ENCODE measurements around the gene ZNF618. TPM values are rescaled to one million over a fixed set of nuclear protein-coding genes. Genes with fewer than 3 reads are reported as not detected.

Gene ZNF618
- polyA plus RNA-seq, 3 donors = 42.8 to 47.0 (median 46.5) TPM

DNA sequence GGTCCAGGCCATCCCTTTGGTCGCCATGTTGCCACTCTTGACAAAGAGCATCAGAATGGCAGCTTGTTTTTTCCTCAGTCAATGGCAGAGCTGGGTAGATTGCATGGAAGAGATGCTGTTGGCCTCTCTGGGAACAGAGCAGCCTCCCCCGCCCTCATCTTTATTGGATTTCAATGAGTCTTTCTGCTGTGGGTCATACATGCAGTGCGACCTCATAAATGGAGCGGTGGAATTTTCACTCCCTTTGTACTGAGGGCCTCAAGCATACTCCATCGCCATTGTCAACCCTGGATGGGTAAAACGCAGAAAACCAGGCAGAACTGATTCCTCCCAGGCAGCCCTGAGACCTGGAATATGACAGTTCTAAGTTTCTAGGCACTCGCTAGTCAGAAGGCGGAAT lies 71.8 kb downstream of the ZNF618 start:
- DNase-seq (ENCODE audit: extremely low read depth in 1 of 11, low read depth in 9 of 11, low spot score in 4 of 11) = no peak

DNA sequence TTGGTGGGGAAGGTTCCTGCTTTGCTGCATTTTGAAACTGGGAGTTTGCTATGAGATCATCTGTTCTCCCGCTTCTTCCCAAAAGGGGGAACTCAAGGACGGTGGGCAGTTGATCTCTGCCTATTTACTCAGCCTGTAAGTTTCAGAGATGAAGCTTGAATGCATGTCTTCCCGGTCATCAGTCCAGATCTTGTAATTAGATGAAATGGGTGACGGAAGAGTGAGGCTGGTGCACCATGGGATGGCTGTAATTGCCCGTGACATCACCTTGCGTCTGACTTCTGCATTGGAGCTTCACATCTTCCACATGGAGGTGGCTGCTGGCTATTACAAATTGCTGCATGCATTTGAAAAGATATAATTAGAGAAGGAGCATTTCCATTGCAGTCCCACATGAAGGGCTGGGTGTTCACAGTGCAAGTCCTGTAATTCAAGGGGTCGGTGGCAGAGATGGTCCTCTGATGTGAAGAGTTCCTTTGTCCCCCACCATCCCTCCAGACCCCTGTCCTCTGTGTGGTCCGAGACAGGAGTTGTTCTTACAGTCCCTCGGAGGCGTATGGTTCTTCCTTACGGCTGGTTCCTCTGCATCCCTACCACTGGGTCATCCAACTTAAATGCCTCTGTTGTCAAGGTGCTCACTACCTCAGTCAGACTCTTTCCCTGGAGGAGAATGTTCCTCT lies 72.9 kb downstream of the ZNF618 start:
- no peak for DNase-seq (ENCODE audit: extremely low read depth in 1 of 11, low read depth in 9 of 11, low spot score in 4 of 11)

DNA sequence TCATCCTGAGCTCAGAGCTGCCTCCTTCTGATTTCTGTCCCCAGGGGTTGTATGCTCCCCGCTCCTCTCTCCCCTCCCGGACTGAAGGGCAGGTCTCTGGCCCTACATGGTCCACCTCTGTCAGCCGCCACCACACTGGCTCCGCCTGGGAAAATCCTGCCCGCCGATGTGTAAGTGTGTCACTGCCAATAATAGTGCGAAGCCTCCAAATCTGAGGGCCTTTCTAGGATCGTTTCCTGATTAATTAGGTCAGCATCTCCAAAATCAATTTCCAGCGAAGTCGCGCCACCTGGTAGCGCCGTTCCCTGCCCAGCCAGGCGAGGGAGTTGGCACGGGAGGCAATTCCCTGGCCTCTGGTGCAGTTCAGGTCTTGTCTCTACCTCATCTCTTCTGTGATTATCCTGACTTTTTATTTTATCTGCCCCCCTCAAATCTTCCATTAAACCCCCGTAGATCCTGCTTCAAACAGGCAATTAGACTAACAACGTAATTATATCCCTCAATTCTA lies 73.5 kb downstream of the ZNF618 start:
- DNase-seq (ENCODE audit: extremely low read depth in 1 of 11, low read depth in 9 of 11, low spot score in 4 of 11) = no peak

DNA sequence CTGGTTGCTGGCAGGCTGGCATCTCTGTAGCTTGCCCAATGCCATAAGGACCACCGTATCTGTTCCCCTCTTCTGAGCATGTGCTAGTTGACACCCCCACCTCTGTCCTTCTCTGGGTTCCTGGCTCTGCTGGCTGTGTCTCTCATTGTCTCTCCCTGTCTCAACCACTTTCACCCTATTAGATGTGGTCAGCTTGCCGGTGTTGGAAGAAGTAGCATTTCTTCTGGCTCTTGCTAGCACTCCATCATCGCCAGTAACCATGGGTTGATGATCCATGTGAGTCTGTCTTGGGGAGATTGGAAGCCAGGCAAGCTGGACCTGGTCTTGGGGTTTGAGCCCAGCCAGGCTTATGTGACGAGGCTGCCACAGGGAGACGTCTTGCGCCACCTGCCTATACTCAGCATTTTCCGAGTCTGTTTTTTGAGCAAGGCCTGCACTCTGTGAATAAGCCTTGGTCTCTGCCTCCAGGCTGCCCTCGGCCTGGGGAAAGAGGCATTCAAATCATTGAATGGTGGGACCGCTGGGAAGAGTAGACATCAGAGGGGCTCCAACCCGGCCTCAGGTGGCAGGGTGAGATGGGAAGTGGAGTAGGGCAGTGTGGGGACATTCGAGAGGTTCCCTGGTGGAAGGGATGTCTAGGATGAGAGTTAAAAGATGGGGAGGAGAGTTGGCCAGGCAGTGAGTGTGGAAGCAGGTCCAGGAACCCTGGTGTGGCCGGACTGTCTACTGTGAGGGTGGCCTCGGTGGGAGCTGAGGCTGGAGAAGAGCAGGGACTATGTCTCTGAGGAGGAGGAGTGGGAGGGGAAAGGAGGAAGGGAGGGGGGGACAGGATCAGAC lies 74.3 kb downstream of the ZNF618 start:
- DNase-seq (ENCODE audit: extremely low read depth in 1 of 11, low read depth in 9 of 11, low spot score in 4 of 11) = no peak

DNA sequence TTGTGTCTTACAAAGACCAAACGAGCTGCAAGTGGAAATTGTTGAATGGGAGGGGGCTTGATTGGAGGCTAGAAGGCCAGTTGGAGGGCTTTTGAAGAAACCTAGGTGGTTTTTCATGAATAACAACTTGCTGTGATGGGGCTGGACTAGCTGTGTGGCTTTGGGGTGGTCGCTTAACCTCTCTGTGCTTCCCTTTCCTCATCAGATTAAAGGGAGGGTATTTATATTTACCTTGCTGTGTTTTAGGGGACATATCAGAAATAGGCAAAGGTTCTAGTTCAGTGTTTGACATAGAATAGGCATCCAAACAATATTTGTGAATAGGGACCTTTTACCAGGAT lies 74.9 kb downstream of the ZNF618 start:
- no peak for DNase-seq (ENCODE audit: extremely low read depth in 1 of 11, low read depth in 9 of 11, low spot score in 4 of 11)

DNA sequence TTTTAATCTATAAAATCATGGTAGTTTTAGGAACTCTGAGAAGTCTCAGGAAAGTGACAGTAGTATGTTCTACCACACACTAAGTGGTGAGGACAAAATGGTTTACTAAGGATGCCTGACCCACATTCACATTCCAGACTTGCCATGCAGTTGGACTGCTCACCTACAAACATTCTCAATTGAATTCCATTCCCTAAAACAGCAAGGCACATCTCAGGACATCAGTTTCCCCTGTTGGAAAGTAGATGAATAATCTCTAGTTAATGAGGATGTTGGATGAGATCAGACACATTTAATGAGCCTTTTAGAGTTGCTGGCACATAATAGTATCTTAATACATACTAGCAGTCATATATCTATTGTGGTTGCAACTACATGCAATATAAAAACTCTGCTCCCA lies 76.6 kb downstream of the ZNF618 start:
- DNase-seq (ENCODE audit: extremely low read depth in 1 of 11, low read depth in 9 of 11, low spot score in 4 of 11) = no peak

DNA sequence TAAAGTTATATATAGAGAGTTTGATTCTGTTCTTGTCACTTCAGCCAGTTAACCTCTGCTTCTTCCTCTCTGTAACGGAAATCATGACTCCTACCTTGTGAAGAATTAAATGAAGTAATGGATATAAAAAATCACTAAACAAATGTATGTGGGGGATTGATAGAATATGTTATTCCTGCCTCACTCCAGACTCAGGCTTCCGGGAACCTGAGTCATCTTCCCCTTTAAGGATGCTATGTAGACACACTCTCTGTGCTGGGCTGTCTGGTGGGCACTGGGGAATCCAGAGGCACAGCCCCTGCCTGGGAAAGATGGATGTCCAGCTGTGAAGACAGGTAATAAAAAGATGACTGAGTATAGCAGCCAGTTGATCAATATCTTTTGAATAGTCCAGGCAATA lies 77.4 kb downstream of the ZNF618 start:
- DNase-seq (ENCODE audit: extremely low read depth in 1 of 11, low read depth in 9 of 11, low spot score in 4 of 11) = no peak

DNA sequence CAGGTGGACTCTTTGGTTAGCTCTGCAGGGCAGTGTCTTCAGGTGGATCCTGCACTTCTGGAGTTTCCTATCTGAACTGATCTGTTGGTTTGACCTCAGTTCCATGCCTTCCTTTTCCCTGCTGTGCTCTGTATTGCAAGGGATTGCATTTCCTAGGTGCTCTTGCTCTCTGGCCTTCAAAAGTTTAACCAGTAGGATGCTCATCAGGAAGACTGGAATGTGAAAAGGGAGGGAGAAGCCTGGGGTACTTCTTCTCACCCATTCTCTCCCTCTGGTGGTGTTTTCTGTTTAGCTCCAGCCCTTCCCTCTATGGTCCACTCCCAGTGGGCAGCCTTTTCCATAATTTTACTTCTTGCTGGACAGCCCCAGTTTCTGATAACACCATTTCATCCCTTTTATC lies 78.5 kb downstream of the ZNF618 start:
- no peak for DNase-seq (ENCODE audit: extremely low read depth in 1 of 11, low read depth in 9 of 11, low spot score in 4 of 11)

DNA sequence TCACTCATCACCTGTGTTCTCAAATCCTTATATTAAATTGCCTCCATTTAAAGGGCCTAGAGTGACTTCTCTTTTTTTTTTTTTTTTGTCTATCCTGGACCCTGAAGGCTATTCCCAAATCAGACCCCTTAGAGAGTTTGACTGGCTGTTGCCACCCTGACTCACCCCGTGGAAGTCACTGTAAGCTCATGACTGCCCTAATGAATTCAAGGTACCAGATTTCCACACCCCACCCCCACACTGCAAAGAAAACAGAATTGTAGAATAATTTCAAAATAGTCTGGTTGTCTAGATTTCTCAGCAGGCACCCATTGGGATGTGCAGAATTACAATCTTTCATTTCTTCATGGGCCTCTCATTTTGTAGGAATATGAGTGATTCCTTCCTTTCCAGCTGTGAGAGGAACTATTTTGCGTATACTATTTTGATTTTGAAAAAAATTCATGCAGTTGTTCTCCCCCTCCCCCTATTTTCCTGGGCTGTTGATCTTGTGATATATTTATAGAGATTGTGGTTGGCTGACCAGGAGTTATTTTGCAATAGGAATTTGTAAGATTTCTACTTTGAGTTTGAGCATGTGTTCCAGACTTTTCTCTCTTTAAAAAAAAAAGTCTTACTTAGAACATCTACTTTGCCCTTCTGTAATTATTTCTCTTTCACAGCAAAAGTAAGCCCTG lies 79.1 kb downstream of the ZNF618 start:
- peak in 1 of 11 donors; percentile 24 for DNase-seq (ENCODE audit: extremely low read depth in 1 of 11, low read depth in 9 of 11, low spot score in 4 of 11)

DNA sequence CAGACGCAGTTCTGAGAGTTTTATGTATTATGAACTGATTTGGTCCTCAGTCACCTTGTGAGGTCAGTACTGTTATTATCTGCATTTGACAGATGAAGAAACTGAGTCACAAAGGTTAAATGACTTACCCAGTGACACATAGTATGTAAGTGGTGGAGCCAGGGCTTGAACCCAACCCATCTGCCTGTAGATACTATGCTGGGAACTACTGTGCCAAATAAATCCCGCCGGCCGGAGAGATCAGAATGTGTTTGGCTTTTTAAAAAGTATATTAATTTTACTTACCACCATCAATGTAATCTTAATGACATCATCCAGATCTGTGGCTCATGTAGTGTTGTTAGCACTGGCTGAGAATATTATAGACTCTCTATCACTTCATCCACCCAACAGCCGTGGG lies 80.8 kb downstream of the ZNF618 start:
- DNase-seq (ENCODE audit: extremely low read depth in 1 of 11, low read depth in 9 of 11, low spot score in 4 of 11) = no peak

DNA sequence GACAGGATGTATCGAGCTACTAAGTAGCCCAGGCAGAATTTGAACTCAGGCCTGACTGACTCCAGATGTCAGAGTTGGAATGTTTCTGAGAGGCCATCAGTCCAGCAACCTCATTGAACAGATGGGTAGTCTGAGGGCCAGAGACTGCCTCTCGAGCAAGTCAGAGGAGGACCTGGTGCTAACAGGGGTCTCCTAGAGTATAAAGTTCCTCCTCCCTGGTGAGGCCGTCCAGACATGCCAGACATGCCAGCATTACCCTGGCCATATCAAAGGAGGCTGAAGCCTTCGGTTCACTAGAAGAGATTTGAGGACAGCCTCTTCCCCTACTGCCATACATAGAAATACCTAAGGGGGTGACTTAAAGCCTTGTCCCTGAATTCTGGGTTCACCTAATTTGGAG lies 81.2 kb downstream of the ZNF618 start:
- DNase-seq (ENCODE audit: extremely low read depth in 1 of 11, low read depth in 9 of 11, low spot score in 4 of 11) = no peak

DNA sequence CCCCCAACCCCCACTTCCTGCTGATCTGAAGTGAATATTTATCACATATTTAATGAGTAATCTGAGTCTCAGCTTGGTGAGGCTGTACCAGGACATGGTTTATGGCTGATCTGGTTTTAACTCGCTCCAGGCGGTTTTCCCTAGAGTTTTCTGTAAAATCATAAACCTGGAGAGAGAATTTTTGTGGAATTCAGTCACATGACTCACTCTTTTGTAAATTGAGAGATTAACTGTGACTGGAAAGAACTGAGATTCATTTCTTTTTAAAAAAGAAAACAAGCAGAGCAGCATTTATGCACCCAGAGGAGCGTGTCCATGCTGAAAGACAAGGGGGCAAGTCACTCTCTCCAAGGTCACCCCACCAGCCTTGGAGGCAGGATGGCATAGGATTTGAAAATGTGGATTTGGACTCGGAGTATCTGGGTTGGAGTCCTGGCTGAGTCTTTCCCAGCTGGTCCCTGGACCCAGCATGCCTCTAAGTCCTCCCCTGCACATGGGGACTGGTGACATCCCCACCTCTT lies 81.8 kb downstream of the ZNF618 start:
- peak in 9 of 11 donors; percentile 65 to 87 (median 72) for DNase-seq (ENCODE audit: extremely low read depth in 1 of 11, low read depth in 9 of 11, low spot score in 4 of 11)

DNA sequence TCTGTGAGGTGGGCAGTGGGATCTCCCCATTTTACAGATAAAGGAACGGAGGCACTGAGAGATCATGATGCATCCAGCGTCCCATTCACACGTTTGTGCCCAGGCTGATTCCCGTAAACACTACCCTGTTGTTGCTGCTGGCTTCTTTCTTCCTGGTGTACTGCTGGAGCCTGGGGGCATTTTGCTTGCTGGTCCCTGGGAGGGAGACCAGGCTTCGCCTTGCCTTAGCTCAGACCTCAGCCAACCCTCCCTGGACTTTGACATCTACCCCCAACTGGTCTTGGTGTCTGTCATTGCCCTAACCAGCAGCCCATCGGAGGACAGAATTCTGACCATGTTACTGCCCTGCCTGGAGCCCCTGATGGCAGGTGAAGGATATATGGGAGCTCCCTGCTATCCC lies 82.4 kb downstream of the ZNF618 start:
- DNase-seq (ENCODE audit: extremely low read depth in 1 of 11, low read depth in 9 of 11, low spot score in 4 of 11) = no peak

DNA sequence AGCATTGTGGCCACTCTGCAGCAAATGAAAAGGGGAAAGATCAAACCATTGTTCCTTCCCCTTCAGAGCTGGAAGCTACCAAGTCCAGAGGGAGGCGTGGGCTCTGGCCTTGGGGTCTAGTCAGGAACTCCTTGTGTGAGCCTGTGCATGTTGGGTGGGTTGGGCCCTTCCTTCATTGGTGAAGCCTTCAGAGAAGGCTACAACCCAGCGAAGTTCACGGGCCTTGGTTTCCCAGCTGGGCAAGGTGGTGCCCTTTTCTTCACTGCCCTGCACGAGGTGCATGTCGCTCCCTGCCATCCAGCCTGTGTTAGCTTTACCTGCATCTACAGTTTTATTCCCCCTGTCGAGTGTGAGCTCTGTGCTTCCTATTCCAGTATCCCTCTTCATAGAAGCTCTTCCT lies 84.7 kb downstream of the ZNF618 start:
- DNase-seq (ENCODE audit: extremely low read depth in 1 of 11, low read depth in 9 of 11, low spot score in 4 of 11) = no peak

DNA sequence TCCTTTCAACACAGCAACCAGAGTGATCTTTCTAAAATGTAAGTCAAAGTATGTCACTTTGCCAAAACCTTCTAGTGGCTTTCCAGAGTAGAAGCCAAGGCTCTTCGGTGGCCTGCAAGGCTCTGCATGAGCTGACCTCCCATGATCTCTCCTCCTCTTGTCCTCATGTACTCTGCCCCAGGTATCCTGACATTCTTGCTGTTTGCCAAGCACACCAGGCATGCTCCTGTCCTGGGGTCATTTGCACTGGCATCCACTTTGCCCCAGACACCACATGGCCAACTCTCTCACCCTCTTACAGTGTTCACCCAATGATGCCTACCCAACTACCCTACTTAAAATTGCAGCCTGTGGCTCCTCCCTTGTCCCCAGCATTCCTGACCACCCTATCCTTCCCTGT lies 86.3 kb downstream of the ZNF618 start:
- no peak for DNase-seq (ENCODE audit: extremely low read depth in 1 of 11, low read depth in 9 of 11, low spot score in 4 of 11)

DNA sequence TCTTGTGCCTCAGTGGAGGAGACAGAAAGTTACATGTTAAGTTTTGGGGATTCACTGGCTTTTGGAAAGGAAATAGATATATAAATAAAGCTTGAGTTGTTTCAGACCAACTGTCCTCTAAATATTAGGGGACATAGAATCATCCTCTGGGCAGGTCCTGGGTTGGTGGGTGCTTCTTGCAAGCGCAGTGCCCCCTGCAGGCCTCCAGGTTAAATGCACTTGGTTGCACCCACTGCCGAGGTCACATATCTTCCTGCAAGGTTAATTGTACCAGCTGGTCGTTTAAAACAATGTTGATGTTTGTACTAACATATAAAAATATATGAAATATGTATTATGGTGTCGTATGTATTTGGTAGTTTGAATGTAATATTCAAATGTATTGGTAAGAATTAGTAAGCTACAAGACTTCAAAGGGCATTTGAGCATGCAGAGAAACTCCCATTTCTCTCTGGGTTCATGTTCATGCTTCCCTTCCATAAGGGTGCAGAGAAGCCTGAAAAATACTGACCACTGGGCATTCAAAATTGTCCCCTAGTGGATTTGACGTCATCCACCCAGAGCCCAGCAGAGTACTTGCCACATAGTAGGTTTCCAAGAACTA lies 87.0 kb downstream of the ZNF618 start:
- DNase-seq (ENCODE audit: extremely low read depth in 1 of 11, low read depth in 9 of 11, low spot score in 4 of 11) = no peak

DNA sequence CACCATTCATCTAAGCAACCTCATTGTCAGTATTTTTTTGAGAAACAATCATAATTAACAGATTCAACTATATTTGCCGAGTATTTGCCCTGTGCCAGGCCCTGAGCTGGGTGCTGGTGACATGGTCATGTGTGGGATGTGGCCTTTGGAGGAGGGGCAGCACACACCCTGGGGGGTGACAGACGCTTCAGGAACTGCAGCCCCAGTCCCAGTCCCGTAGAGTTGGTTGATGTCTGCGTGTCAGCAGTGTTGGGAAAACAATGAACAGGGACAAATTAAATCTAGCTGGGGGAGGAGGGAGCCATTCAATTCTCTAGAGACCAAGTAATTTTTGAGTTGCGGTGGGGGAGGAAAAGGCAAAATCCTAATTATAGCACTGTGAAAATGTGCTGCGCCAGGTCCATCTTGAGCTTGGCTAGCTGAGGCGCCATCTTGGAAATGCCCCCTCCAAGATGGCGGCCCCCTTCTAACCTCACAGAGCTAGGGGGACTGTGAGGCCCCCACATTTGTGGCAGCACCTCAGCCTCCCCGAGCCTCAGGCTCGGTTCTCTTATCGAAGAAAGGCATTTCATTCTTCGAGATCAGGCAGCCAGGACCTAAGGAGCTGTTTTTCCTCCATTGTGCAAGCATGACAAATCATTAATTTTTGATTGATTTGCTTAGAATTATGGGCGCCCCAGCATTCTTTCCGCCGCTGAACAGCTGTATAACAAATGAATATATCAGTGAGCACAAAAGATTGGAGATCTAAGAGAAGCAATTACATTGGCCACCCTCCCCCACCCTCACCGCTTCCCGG lies 87.8 kb downstream of the ZNF618 start:
- peak in 1 of 11 donors; percentile 27 for DNase-seq (ENCODE audit: extremely low read depth in 1 of 11, low read depth in 9 of 11, low spot score in 4 of 11)

DNA sequence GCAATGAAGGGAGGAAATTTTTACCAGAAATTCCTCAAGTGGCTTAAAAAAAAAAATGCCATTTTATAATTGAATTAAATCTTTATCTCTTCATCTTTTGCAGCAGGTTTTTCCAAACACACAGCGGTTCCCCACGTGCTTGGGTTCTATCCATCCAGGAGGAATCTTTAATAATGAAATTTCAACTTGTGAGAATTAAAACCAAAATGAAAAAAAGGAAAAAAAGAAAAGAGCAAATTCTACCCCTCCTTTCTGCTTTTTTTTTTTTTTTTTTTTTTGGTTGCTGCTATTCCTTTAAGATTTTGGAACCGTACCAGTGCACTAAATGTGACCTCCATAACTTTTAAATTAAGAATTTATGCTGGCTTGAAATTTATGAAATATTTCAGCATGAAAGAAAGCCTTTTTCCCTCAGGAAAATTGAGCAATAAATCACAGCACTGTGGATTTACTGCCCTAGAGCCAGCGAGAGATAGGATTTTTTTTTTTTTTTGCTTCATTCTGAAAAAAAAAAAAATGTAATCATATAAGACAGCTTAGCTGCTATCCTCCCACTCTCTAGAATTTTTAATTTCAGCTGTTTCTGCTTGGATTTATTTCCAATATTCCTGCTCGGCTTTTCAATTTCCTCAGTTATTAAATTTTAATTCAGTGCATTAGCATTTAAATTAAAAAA lies 88.5 kb downstream of the ZNF618 start:
- DNase-seq (ENCODE audit: extremely low read depth in 1 of 11, low read depth in 9 of 11, low spot score in 4 of 11) = peak in 2 of 11 donors; percentile 34 to 56
